HG03097 (cell line): ENCODE measurements around the gene FAM98B.
A peak's percentile ranks its signal among the peaks of the same experiment; 100 is the strongest.

Experiments used
- ATAC-seq: cut with Tn5 transposase; IDR thresholded peaks from one replicate; pipeline ENCODE4 v1.9.1; 2021; ENCODE audit not compliant: unreplicated experiment, low FRiP score

Gene FAM98B

DNA sequence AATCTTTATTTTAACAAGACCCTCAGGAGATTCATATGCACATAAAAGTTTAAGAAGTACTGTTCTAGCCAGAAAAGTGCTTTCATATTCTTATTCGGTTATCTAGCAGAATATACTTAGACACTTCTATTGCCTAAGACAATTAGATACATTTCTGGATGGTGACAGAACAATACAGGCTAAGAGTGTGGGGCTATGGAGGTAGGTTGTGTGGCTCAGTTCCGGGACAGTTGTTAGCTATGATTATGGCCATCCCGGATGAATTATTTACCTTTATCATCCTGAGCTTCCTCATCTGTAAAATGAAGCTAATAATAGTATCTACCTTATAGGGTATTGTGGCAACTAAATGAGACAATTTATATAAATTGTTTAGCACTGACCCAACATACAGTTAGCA lies 6.6 kb downstream of the FAM98B start:
- ATAC-seq: no peak

DNA sequence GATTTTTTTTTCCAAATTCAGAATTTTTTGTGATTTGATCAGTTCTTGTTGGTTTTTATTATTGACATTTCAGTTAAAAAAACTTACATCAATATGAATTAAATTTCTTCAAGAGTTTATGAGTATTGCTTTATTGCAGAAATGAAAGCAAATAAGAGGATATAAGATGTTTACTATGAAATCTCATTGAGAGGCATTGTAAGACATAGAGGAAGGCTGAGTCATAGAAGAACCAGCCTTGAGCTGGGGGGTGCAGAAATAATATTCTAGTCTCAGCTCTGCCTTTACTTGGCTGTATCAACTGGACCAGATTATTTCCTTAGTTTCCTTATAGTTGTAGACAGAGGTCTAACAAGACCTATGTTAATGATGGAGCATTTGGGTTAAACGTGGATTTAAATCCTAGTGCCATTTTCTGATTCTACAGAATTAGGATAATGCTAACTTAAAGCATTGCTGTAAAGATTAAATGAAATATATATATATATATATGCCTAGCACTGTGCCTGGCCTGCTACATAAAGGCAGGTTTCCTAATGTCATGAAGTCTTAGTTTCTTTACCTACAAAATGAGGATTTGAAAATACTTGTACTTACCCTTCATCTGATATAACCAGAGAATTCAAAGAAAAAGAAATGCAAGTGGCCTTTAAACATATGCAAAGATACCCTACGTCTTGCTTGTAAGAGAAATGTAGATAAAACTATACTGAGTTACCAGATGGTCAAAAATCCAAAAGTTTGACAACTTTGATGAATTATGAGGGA lies 7.3 kb downstream of the FAM98B start:
- no peak for ATAC-seq

DNA sequence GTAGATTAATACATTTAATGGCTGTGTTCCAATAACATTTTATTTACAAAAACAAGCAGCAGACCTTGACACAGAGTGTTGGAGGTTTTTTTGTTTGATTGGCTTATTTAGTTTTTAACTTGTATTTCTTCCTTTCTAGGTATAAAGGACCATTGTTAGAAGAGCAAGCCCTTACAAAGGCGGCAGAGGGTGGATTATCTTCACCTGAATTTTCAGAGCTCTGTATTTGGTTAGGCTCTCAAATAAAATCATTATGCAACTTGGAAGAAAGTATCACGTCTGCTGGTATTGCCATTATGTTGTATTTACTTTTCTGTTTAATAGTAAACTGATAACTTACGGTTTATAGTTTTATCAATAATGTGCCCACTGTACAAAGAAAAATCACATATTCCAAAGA lies 10.0 kb downstream of the FAM98B start:
- ATAC-seq: no peak

DNA sequence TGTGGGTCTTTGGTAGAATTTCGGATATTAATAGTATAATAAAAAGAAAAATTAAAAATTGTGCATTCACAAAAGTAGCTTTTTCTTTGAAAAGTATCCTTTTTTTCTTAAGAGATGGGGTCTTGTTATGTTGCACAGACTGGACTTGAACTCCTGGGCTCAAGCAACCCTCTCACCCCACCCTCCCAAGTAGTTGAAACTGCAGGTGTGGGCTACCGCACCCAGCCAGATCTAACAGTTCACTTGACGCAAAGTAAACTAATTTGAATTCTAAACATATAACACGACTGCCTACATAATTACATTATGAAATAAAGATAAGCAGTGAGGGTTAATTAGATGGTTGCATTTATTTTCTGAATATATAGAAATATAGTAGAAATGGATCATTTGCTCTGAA lies 10.7 kb downstream of the FAM98B start:
- no peak for ATAC-seq

DNA sequence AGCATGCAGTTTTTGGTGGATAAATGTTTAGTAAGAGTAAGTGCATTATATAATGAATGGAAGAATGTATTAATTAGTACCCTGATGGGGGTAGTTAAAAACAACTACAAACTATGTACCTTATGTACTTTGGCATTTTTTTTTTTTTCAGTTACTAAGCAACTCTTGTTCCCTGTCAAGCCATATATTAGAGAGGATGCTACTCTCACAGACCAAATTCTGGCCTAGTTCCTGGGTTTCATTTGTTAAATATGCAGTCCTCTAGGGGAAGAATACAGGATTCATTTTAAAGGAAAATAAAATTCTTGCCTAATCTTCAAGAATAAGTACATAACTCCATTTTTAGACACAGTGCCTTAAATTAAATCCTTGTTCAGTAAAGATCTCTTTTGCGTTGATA lies 16.9 kb downstream of the FAM98B start:
- ATAC-seq: no peak

DNA sequence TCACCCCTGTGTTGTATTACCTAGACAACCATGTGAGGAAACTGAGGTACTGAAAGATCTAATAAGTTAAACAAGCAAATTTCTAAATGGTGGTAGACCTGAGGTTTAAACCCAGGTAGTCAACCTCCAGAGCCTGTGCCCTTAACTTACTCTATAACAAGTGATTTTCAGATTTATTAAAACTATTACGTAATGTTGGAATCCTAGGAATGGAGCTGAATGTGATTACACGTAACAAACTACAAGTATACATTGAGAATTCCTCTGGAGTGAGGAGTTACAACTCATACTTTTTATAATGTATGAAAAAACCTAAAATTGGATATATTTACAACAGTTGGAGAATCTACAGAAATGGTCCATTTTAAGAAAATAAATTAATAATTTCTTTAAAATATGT lies 18.0 kb downstream of the FAM98B start:
- ATAC-seq: no peak

DNA sequence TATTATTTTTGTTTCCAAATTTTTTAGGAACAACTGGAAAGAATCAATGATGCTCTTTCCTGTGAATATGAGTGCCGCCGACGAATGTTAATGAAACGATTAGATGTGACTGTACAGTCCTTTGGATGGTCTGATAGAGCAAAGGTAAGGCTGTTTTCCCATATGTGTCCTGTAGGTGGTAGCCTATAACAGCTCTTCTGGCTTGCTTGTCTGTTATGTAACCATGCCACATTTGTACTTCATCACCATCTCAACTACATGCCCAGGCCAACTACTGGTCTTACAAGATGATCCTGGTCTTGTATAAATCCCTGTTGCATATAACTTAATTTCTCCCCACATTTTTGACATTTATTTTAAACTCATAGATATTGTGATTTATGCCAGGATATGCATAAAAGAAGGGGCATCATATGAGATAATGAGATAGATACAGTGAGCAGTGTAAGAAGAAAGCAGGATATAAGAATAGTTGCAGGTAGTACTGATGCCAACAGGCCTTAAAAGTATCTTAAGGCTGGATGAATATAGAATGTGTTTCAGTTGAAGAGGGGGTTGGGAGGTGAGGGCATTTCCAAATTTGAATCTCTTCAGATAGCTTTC lies 20.3 kb downstream of the FAM98B start:
- ATAC-seq: peak; percentile 66

DNA sequence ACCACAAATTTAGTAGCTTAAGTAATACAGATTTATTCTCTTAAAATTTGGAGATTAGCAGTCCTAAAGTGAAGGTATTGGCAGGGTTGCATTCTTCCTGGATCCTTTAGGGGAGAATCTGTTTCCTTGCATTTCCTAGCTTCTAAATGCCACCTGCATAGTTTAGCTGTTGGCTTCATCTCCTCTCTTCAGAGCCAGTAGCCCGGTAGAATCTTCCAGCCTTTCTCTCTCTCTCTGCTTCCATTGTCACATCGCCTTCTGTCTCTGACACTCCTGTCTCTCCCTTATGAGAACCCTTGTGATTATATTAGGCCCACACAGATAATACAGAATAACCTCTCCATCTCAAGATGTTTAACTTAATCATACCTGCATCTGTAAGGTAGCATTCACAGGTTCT lies 21.4 kb downstream of the FAM98B start:
- no peak for ATAC-seq

DNA sequence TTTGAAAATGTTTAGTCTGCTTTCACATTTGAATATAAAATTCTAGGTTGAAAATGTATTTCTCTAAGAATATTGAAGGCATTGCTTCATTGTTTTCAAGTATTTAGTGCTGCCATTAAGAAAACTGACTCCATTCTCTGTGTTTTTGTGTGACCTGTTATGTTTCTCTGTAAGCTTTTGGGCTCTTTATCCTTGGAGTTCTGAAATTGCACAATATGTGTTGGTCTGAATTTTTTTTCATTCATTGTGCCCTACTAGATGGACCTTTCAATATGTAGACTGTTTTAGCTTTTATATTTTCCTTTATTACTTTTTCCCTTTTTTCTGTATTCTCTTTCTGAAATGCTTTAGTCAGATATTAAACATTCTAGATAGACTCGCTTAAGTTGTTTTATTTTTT lies 22.2 kb downstream of the FAM98B start:
- no peak for ATAC-seq

DNA sequence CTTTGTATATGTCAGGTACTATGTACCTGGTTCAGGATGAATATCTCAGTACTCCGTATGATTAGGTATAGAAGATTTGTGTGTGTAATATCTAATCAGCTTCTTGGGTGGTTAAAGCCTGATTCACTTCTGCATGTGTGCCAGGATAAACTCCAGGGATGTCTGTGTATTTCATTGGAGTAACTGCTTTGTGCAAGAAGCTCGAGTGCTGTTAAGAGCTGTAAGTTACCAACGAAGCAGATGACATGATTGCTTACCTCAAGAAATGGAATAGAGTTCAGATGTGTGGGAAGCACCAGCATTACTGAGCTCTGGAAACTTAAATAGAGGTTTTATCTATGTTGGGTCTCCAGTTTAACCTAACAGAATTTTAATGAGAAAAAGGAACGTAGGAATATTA lies 23.7 kb downstream of the FAM98B start:
- ATAC-seq: no peak

DNA sequence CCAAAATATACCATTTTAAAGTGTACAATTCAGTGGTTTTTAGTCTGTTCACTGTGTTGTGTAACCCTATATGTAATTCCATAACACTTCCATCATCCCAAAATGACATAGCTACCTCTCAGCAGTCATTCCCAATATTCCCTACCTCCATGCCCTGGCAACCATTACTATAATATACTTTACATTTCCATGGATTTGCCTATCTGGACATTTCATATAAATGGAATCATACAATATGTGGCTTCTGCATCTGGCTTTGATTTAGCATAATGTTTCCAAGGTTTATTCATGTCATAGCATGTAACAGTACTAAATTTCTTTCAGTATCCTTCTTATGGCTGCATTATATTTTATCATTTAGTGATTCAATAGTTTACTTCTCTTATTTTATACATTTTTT lies 25.3 kb downstream of the FAM98B start:
- ATAC-seq: no peak

DNA sequence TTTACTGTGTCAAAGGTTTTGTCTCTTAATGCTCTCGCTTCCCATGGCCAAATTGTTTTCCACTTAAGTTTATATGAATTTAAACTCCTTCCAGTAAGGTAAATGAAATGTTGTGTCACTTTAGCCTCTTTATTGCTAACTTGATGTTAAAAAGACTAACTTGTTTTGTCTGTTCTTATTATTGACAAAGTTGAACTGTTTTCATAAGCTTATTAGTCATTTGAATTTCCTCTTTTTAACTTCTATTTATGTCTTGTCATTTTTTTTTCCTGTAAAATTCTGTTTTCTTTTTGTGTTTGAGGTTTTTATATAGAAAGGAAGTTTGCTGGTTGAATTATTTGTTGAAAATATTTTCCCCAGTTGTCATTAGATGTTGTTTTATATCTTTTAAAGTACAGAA lies 25.8 kb downstream of the FAM98B start:
- ATAC-seq: no peak

DNA sequence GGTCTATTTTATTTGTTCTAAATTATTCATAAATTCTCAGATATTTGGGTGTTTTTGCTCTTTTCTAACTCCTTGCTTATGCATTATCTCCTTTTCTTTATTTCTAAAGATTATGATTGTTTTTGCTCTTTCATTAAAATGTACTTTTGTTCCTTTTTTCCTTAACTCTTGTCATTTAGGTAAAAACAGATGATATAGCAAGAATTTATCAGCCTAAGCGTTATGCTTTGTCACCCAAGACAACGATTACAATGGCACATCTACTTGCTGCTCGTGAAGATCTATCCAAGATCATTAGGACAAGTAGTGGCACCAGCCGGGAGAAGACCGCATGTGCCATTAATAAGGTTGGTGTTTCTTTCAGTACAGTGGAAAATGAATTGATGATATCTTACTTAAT lies 27.2 kb downstream of the FAM98B start:
- ATAC-seq: no peak

DNA sequence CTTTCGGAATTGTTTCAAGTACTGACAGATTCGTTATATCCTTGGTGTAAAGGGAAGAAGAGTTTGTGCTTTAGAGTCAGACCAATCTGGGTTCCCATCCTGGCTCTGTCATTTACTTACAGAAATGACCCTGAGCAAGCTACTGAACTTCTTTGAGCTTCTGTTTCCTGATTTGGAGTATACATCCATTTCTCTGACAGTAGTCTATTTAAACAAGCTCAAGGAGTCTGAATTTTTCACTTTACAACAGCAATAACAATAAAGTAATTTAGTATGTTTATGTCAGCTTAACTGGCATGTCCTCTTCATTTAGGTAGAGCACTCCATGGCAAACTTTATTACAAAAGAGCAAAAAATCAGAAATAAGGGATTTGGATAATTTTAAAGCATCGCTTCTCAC lies 27.8 kb downstream of the FAM98B start:
- ATAC-seq: no peak

DNA sequence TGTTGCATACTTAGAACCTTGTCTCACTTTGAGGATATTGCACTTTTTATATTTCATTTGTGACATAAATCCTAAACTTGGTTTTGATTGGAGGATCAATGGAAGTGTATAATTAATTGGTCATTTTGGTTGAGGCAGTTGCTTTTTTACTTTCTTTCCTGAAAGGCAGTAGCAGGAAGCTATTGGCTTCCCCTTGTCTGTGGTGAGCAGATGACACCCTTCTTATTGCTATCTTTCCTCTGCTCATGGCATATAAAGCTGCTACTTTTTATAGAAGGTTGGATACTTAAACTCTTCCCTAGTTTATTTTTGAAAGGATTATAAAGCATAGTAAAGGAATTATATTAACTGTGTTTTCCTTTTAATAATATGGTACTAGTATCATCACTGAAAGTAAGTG lies 28.6 kb downstream of the FAM98B start:
- ATAC-seq: no peak

DNA sequence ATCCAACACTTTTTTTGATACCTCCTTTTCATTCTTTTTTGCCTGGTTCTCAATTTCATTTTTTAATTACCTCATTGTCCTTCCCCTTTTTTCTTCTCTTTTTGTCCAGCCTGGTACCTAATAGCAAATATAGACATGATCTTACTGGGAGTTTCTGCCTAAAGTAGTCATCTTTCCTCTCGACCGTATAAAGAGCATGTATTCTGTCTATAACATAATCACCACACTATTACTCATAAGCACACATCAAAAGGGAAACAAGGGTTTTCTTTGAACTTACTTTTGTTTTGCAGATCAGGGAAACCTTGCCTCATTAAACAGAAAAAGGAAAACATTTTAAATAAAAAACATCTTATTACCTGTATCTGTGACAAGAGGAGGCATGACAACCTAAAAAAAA lies 33.0 kb downstream of the FAM98B start:
- ATAC-seq: no peak

DNA sequence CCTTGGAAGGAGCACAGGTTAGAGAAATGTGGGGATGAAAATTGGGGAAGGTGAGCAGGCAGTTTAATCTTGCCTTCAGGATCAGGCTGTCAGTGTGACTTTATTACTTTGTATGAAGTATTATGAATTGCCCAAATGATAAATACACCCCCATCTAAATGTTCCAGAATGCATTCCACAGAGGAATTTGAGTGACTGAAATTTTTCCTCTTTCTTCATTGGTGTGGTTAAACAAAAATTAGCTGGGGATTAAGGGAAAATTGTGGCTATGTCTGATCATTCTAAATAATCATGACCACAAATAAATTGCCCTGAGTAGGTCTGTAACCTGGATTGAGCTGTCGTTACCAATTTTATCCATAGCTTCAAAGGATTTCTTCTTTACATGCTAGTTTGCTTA lies 33.5 kb downstream of the FAM98B start:
- no peak for ATAC-seq

DNA sequence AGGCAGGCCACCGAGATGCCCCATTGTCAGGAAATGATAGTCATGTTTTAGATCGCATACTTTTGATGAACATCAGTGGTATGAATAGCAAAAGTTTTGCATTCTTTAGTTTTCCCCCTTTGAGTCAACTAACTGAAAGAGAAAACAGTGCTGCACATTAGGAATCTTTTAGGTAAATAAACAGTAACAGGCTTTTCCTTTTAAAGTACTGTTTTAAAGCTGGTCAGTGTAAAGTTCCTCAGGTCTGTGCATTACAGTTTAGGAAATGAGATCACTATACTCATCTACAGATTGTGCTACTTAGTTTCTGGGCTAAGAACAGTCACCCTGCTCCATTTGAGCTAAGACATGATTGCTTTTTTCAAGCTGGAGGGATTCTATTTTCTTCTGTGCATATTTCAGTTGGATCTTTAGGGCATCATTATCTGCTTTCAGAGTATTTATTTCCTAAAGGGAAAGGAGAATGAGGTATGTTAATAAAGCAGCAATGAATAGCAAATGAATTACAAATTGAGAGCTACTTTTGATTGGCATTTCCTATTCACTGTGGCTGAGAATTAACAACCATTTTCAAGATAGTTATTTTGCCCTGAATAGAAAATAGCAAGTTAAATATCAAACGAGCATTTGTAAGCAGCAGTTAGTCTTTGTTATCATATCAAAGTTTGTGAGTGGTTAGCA lies 36.5 kb downstream of the FAM98B start:
- no peak for ATAC-seq

DNA sequence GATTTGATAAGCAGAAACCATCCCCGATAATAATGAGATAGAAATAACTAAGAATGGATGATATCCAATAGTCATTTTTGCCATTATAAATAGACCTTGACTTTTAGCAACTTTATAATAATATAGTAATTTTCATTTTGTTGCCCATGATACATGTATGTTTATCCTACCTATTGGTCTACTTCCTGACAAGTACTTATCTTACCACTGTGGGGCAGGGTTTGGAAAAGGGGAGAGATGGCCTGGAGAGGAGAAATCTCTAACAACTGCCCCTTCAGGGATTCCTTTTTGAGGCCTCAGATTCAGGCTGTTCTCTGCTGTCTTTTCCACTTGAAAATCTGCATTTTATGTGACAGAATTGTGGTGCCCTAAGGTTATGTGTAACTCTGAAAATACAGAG lies 42.2 kb downstream of the FAM98B start:
- ATAC-seq: no peak

DNA sequence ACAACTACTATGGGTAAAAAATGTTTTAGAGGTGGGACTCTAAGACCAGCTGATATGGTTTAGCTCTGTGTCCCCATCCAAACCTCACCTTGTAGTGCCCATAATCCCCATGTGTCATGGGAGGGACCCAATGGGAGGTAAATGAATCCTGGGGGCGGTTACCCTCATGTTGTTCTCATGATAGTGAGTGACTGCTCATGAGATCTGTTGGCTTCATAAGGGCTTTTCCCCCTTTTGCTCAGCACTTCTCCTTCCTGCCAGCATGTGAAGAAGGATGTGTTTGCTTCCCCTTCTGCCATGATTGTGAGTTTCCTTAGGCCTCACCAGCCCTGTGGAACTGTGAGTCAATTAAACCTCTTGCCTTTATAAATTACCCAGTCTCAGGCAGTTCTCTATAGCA lies 45.7 kb downstream of the FAM98B start:
- no peak for ATAC-seq

DNA sequence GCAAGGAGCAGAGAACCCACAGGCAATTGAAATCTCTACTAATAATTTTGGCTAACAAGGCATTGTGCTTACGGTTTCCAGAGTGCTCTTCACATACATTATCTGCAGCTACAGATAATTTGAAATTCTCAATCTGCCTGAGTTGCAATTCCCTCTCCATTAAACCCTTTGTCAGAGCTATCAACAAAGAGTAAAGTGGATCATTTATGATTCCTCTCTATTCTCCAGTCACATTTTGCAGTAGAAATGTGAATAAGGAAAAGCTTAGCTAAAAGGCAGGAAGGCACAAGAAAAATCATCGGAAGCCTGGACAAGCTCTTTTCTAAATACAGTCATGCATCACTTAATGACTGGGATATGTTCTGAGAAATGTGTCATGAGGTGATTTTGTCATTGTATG lies 49.6 kb downstream of the FAM98B start:
- ATAC-seq: no peak
